Kidney capillary endothelial cell (primary cell): ENCODE data around the gene FRMD4B.
"Not testable (repeated sequence)": the region's sequence is repeated elsewhere in the genome, so short reads cannot be mapped to it uniquely, and the experiment has no call there.

Experiments used
- DNase-seq: peaks from one replicate; pipeline ENCODE4 v3.0.0-alpha.2; 2018; ENCODE audit warnings: low spot score

FRMD4B gene

GRCh38 chr3:69240651-69241568, 145.0 kb downstream of the FRMD4B start:
- no peak for DNase-seq

- DNase-seq, result peak; percentile 92
These were observed 146.8 kb downstream of the FRMD4B start for GRCh38 chr3:69239063-69239462.

- DNase-seq, result no peak
These were observed 148.8 kb downstream of the FRMD4B start for GRCh38 chr3:69236812-69237707.

GRCh38 chr3:69235882-69236281, 150.0 kb downstream of the FRMD4B start:
- no peak for DNase-seq

- DNase-seq, result not testable (repeated sequence)
These were observed 150.7 kb downstream of the FRMD4B start for GRCh38 chr3:69235227-69235626.

GRCh38 chr3:69232482-69232881, 153.4 kb downstream of the FRMD4B start:
- DNase-seq, result no peak

- DNase-seq, result no peak
These were observed 153.9 kb downstream of the FRMD4B start for GRCh38 chr3:69231929-69232440.

- no peak for DNase-seq
These were observed 159.8 kb downstream of the FRMD4B start for GRCh38 chr3:69226071-69226470.

- DNase-seq, result no peak
These were observed 166.7 kb downstream of the FRMD4B start for GRCh38 chr3:69219101-69219708.

- no peak for DNase-seq
These were observed 167.8 kb downstream of the FRMD4B start for GRCh38 chr3:69218079-69218478.

GRCh38 chr3:69216981-69217380, 168.9 kb downstream of the FRMD4B start:
- no peak for DNase-seq

- no peak for DNase-seq
These were observed 171.6 kb downstream of the FRMD4B start for GRCh38 chr3:69214241-69214640.

GRCh38 chr3:69212411-69213160, 173.3 kb downstream of the FRMD4B start:
- peak; percentile 89 for DNase-seq

- DNase-seq, result no peak
These were observed 175.7 kb downstream of the FRMD4B start for GRCh38 chr3:69210068-69210730.

- no peak for DNase-seq
These were observed 176.5 kb downstream of the FRMD4B start for GRCh38 chr3:69209413-69209812.

- DNase-seq, result no peak
These were observed 178.9 kb downstream of the FRMD4B start for GRCh38 chr3:69207031-69207430.

- DNase-seq, result no peak
These were observed 180.5 kb downstream of the FRMD4B start for GRCh38 chr3:69205385-69205784.

GRCh38 chr3:69204315-69204957, 181.5 kb downstream of the FRMD4B start:
- DNase-seq, result peak; percentile 62

- no peak for DNase-seq
These were observed 182.1 kb downstream of the FRMD4B start for GRCh38 chr3:69203631-69204314.

GRCh38 chr3:69201658-69202057, 184.2 kb downstream of the FRMD4B start:
- DNase-seq, result no peak
